OCI-LY1 (cell line): Measurements from ENCODE around the gene PNPLA7.
A peak's percentile ranks its signal among the peaks of the same experiment; 100 is the strongest.

ENCODE experiments used
- H2AFZ ChIP-seq: fragments of 200-600 bp; sonication (generic), shearing (Covaris generic); 2 replicates; pipeline ENCODE4 v1.6.0; 2014; ENCODE audit warnings: antibody characterized with exemption, mild to moderate bottlenecking, low read length
- H3F3A ChIP-seq: fragments of 200-600 bp; sonication (generic), shearing (Covaris generic); 2 replicates; pipeline ENCODE4 v1.6.0; 2014; ENCODE audit warnings: mild to moderate bottlenecking, antibody characterized with exemption, low read length, moderate library complexity; ENCODE audit not compliant: insufficient read depth
- H3K27ac ChIP-seq: fragments of 200-600 bp; sonication (generic); 2 replicates; pipeline ENCODE4 v1.5.1; 2014; ENCODE audit warnings: low read length, mixed run types, mild to moderate bottlenecking, low read depth; ENCODE audit not compliant: poor library complexity, severe bottlenecking
- H3K27me3 ChIP-seq: fragments of 200-600 bp; sonication (generic); 2 replicates; pipeline ENCODE4 v1.6.0; 2014; ENCODE audit warnings: antibody characterized with exemption, mild to moderate bottlenecking, low read length, moderate library complexity; ENCODE audit not compliant: insufficient read depth
- H3K36me3 ChIP-seq: fragments of 200-600 bp; sonication (generic); 2 replicates; pipeline ENCODE4 v1.6.1; 2014; ENCODE audit warnings: mild to moderate bottlenecking, antibody characterized with exemption, low read length, moderate library complexity, mixed read lengths; ENCODE audit not compliant: insufficient read depth
- H3K4me1 ChIP-seq: fragments of 200-600 bp; sonication (generic); 2 replicates; pipeline ENCODE4 v1.5.1; 2014; ENCODE audit warnings: mild to moderate bottlenecking, low read length, moderate library complexity; ENCODE audit not compliant: insufficient read depth, severe bottlenecking
- H3K4me2 ChIP-seq: fragments of 200-600 bp; sonication (generic), shearing (Covaris generic); 2 replicates; pipeline ENCODE4 v1.6.1; 2014; ENCODE audit warnings: low read length
- H3K4me3 ChIP-seq: fragments of 200-600 bp; sonication (generic); 2 replicates; pipeline ENCODE4 v1.5.1; 2014; ENCODE audit warnings: low read length, low read depth, mild to moderate bottlenecking, mixed read lengths; ENCODE audit not compliant: poor library complexity, severe bottlenecking
- H3K79me2 ChIP-seq: fragments of 200-600 bp; shearing (Covaris generic); 2 replicates; pipeline ENCODE4 v1.6.1; 2016; ENCODE audit warnings: mixed run types, low read length, mixed read lengths; ENCODE audit not compliant: insufficient read depth
- H3K9ac ChIP-seq: fragments of 200-600 bp; sonication (generic), shearing (Covaris generic); 2 replicates; pipeline ENCODE4 v1.6.1; 2014; ENCODE audit warnings: mild to moderate bottlenecking, low read length, mixed read lengths
- H3K9me2 ChIP-seq: fragments of 200-600 bp; sonication (generic), shearing (Covaris generic); 2 replicates; pipeline ENCODE4 v1.6.1; 2014; ENCODE audit warnings: low read depth, mild to moderate bottlenecking, low read length, mixed read lengths
- H3K9me3 ChIP-seq: fragments of 200-600 bp; shearing (Covaris generic); 2 replicates; pipeline ENCODE4 v1.6.1; 2014; ENCODE audit warnings: low read length, mixed read lengths
- H4K20me1 ChIP-seq: fragments of 200-600 bp; sonication (generic), shearing (Covaris generic); 2 replicates; pipeline ENCODE4 v1.6.0; 2016; ENCODE audit warnings: mild to moderate bottlenecking, low read length; ENCODE audit not compliant: insufficient read depth
- CTCF ChIP-seq: fragments of 200-600 bp; sonication (generic), shearing (Covaris generic); IDR thresholded peaks from 2 replicates; pipeline ENCODE4 v1.5.1; 2017; ENCODE audit warnings: mild to moderate bottlenecking, antibody characterized with exemption, low read length, moderate library complexity, mixed read lengths
- EZH2 ChIP-seq: fragments of 200-600 bp; sonication (generic), shearing (Covaris generic); IDR thresholded peaks from 2 replicates; pipeline ENCODE4 v1.8.0; 2017; ENCODE audit warnings: borderline replicate concordance, mixed run types, mild to moderate bottlenecking, antibody characterized with exemption, low read length, moderate library complexity, mixed read lengths

PNPLA7 gene

DNA sequence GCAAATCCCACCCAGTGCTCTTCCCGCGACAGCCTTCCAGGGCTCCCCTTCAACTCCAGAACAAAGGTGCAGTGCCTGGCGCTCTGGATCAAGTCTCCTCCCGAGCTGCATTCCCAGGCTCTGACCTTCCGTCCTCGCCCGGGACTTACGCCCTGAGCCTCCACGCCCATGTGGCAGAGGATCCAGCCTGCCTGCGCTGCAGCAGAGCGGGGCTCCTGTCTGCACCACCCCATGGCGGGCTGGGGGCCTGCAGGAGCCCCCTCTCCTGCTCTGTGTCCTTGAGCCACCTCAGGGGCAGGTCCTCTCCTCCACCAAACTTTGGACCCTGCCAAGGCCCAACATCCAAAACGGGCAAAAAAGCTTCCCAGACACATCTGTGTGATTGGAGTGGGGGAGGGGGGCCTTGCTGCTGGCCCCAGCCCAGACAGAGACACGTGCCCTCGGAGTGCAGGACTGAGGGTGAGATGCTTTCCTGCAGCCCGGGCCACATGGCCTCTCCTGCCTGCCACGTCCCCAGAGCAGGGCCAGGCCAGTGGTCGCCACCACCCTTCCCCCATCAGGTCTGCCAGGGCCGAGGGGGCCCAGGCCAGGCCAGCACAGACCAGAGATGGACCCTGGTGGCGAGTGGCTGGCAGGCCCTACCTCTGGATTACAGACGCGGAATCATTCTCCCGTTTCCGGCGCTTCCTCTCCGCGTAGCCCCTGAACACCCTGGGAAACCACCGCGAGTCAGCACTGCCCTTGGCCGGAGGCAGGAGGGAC lies 95.4 kb downstream of the PNPLA7 start:
- Histone ChIP-seq H4K20me1 (no peaks in the 10 kb centered on the region), H3K4me3 (peak overlapping the region; percentile 58), H3F3A (no peaks in the 10 kb centered on the region), H3K27ac (peak overlapping the region; percentile 33), H3K36me3 (peaks cover 31% of the 10 kb centered on the region), H2AFZ (no peak overlapping the region), H3K4me1 (peaks cover 35% of the 10 kb centered on the region), H3K27me3 (no peaks in the 10 kb centered on the region), H3K4me2 (peak overlapping the region; percentile 86), H3K9ac (peak overlapping the region; percentile 63; the same call in 1 of the 2 replicates), H3K9me3 (no peaks in the 10 kb centered on the region), H3K79me2 (no peaks in the 10 kb centered on the region), H3K9me2 (no peaks in the 10 kb centered on the region)
- no peak for TF ChIP-seq CTCF

DNA sequence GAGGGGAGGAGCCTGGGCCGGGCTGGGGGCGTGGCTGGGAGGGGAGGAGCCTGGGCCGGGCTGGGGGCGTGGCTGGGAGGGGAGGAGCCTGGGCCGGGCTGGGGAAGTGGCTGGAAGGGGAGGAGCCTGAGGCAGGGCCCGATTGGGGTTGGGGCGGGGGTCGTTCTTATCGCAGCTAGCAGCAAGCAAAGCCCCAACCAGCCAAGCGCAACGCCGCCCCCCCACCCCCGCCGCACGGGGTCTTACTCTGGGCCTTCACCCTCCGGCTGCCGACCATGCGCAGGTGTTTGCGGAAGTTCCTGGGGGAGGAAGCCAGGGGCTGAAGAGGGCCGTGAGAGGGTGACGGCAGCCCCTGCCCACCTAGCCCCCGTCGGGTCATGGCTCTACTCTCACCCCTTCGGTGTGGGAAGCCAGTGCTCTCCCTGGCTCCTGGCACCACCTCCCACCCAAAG lies 96.0 kb downstream of the PNPLA7 start:
- Histone ChIP-seq H3K4me2 (peak overlapping the region; percentile 86), H3K4me3 (peak overlapping the region; percentile 58)

DNA sequence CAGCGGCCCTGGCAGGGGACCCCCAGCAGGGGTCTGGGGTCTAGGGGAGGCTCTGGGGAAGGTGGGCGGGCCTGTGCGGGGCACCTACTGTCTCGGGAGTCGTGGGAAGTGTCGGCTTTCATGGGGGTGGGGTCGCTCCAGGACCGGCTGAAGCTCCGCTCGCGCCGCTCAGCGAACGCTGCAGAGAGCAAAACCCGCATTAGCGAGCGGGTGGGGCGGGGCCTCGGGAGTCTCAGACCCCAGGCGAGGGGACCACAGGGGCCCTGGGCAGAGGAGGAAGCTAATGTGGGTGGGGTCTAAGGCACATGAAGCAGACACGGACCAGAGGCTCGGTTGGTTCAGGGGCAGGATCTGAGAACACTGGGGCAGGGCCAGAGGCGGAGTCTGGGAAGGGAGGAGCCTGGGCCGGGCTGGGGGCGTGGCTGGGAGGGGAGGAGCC lies 96.5 kb downstream of the PNPLA7 start:
- no peak overlapping the region for H3K27ac ChIP-seq
- H3K4me1 ChIP-seq = peaks cover 29% of the 10 kb centered on the region
- H2AFZ ChIP-seq = no peak overlapping the region
- no peaks in the 10 kb centered on the region for H3K9me2 ChIP-seq
- H3K4me2 ChIP-seq = no peak overlapping the region
- H3K36me3 ChIP-seq = peaks cover 31% of the 10 kb centered on the region
- H3K4me3 ChIP-seq = peak overlapping the region; percentile 21
- H4K20me1 ChIP-seq = no peaks in the 10 kb centered on the region
- no peak for TF ChIP-seq CTCF
- no peak for TF ChIP-seq EZH2
- H3K9ac ChIP-seq = no peak overlapping the region
- no peaks in the 10 kb centered on the region for H3K79me2 ChIP-seq
- no peaks in the 10 kb centered on the region for H3K9me3 ChIP-seq
- no peaks in the 10 kb centered on the region for H3F3A ChIP-seq
- H3K27me3 ChIP-seq = no peaks in the 10 kb centered on the region

More for the DNA sequence above, 96.0 kb downstream of the PNPLA7 start:
- Histone ChIP-seq H3K9me2 (no peaks in the 10 kb centered on the region), H3K27me3 (no peaks in the 10 kb centered on the region), H3K4me1 (peaks cover 29% of the 10 kb centered on the region), H3K36me3 (peaks cover 31% of the 10 kb centered on the region), H3K79me2 (no peaks in the 10 kb centered on the region), H4K20me1 (no peaks in the 10 kb centered on the region), H3F3A (no peaks in the 10 kb centered on the region), H3K9me3 (no peaks in the 10 kb centered on the region), H2AFZ (no peak overlapping the region), H3K9ac (peak overlapping the region; percentile 63; the same call in 1 of the 2 replicates), H3K27ac (peak overlapping the region; percentile 33)
- no peak for TF ChIP-seq CTCF
